Measurements from ENCODE around the gene LEF1.

The LEF1 gene

GRCh38 chr4:108107101-108107500 is 61.6 kb downstream of the LEF1 start:
- DNase-seq: no peak

DNA sequence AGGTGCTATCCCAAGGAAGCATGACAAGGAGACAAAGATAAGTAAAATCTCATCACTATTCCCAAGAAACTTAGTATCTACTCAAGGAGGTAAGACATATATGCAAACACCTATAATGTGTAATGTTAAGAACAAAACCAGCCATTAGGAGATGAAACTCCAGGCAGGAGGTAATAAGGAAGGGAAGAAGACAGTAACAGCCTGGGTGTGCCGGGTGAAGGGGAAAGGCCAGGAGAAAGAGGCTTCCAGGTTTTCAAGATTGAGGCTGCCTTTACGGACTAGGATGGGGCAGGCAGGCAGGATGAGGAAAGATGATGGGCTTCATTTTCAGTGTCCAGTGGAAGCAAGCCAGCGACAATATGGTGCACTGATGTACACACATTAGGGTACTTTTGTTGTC is 62.5 kb downstream of the LEF1 start:
- no peak for DNase-seq

DNA sequence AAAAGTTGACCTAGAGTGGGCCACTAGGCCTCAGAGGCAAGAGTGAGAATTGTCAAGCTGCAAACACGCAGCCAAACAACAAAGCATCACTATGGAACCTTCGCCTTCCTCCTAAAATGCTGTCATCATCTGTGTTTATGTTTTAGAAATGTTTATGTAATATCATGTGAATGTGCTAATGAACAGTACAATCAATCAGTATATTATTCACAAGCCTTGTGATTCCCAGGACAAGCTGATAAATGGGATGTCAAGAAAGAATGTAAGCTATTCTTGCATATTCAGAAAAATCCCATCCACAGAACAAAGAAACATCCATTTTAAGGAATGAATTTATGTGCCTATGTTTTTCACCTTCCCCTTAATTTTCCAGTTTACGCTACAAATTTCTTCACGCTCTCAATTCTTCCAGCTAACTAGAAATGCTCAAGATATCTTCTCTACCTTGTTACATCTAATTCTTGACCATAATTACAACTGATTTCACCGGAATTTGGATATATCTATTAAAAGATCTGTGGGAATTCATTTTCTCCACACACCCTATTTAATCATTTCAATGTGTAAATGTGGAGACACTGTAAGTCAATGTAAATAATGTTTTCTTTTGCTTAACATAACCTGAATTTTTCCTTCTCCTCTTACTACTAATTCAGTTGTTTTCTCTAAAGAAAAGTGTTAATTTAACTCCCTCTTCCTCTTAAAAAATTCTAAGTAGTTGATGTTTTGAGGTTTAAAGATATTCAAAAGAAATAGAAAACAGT is 65.5 kb downstream of the LEF1 start:
- DNase-seq: no peak

GRCh38 chr4:108100827-108101226 is 67.9 kb downstream of the LEF1 start:
- DNase-seq: no peak

- no peak for DNase-seq
These were observed 68.9 kb downstream of the LEF1 start for GRCh38 chr4:108099838-108100237.

DNA sequence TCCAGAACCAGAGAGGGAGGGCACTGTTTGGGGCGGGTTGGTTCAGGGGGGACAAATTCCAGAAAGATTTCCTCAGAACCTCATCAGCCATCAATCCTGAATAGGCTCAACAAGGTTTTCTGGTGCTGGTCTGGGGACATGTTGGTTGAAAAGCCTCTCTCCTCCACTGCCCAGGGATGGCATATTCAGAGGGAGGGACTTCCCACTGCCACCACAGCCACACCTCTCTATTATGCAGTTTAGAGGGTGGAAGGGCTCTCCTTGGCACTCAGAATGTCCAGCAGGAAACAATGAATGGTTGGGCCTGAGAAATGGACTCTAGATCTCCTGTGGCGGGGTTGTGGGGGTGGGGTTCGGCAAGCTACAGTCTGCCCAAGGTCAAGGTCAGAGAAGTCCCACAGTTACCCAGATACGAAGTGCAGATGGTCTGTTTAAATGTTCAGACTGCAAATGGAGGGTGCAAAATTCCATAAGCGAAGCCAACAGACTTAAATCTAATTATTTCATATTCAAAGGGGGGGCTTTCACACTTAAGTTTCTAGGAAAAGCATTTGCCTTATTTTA is 70.7 kb downstream of the LEF1 start:
- no peak for DNase-seq

DNA sequence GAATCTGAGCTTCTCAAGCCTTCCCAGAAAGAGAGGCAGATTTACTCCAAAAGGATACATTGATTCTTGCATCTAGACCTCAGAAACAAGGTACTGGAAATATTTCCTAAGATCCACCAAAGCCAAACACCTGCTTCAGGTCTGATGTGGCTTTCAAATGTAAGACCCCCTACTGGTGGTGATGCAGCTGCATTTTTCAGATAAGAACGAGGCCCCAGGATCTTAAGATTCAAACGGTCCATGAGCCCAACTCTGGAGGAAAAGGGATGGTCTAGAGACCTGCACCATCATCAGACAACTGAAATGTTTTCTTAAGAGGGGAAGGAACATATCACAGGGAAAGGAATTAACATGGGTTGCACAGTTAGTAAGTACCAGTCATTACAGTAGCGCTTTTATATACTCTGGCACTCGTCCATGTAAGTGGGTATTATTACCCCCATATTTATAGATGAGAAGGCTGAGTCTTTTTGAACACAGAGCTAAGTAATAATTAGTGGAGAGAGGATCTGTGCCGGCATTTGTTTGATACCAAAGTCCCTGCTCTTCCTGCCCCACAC is 73.7 kb downstream of the LEF1 start:
- peak; percentile 21 for DNase-seq

- no peak for DNase-seq
These were observed 74.6 kb downstream of the LEF1 start for GRCh38 chr4:108094131-108094530.

DNA sequence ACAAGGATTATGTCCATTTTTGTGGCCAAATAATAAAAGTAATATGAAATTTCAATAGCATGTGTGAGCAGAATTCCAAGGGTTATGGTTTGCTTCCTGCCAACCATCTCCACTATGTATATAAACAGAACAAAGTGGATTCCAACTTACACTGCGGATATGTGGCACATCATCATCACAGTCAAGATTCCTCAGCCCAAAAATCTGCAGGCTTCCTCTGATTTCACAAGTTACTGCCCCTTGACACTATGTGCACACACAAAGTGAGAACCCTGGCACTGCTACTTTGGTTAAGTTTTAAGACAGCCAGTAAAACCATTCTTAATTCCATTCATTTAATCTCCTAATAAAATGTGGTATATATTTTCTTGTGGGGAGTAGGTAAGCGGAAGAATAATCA is 76.4 kb downstream of the LEF1 start:
- no peak for DNase-seq

DNA sequence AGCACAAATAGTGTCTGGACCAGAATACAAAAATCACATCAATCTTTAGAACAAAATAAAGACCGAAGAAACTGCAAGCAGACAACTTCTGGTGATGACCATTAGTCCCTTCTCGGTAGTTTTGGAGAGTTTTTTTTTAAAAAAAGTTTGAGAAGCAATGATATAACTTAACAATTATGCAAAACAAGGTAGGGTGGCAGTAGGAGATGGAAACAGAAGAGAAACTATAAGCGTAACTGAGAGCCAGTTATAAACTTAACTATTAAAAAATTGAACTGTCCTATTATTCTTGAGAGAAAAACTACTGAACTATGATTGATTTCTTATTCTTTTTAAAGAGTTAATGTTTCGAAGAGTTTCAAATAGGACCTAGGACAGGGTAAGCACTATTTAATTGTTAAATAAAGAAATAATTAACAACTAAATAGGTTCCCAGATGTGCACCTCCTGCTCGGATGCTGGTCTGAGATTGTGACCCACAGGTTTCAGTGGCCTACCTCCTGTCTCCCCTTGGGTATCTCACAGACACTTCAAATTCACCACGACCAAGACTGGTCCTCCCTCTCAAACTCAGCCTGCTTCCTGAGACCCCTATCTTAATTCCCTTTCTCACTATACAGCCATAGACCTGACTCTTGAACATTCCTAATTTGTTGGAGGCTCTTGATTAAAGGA is 81.3 kb downstream of the LEF1 start:
- no peak for DNase-seq

- no peak for DNase-seq
These were observed 87.5 kb downstream of the LEF1 start for GRCh38 chr4:108081256-108081655.

GRCh38 chr4:108080747-108081146 is 88.0 kb downstream of the LEF1 start:
- DNase-seq: no peak

DNA sequence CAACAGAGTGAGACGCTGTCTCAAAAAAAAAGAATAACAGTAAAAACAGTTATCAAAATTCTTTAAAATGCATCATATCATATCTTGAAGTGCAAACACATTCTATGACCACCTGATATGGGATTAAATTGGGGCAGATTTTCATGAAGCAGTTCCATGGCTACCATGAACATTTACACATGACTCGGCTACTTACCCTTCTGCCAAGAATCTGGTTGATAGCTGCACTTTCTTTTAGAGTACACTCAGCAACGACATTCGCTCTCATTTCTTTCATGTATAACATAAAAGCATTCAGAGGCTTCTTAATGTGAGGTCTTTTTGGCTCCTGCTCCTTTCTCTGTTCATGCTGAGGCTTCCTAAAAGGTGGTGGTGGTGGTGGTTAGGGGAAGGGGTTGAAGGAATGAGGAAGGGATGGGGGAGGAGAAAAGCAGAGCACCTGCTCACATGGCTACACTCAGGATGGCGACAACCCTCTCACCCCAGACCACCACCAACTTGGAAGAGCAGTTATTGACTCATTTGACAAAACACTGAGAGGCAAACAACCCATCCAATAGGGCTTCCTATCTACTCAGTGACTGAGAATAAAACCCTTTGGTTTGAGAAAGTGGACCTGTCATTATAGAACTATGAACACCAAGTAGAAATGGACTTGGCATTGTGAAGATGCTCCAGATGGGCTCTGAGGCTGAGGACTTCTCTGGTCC is 90.6 kb downstream of the LEF1 start:
- no peak for DNase-seq

DNA sequence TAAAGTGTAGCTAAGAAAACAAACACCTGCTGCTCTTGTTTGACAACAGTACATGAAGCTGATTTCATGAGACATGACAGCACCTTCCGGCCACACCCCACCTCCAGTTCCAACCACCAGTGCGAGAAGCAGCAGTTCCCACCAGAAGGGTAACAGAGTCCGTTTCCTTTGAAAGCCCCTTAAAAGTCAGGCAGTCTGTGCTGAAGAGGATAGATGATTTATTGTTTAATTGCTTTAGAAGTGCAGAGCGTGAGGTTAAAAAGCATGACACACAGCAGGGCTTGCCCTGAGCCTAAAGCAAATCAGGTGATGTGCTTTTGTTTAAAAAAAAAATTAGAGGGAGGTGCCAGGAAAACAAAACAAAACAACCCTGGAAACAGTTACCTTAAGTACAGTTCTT is 96.4 kb downstream of the LEF1 start:
- DNase-seq: peak; percentile 49

GRCh38 chr4:108070775-108071174 is 98.0 kb downstream of the LEF1 start:
- DNase-seq: no peak

DNA sequence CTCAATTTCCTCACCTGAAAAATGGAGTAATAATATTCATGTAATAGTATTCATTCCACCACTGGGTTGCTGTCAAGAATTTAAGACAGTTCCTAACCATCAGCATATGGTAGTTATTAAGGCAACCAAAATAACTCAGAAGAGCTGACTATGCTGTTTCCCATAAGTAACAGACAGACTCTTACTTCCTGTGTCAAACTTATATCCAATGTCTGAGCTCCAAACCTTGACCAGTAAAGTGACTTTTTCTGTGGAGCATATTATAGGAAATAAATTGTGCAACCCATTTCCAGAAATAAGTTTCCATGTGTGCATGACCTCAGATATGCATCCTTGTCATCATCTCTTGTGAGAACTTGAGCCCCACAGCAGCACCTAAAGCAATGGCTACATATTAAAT is 100.3 kb downstream of the LEF1 start:
- no peak for DNase-seq

DNA sequence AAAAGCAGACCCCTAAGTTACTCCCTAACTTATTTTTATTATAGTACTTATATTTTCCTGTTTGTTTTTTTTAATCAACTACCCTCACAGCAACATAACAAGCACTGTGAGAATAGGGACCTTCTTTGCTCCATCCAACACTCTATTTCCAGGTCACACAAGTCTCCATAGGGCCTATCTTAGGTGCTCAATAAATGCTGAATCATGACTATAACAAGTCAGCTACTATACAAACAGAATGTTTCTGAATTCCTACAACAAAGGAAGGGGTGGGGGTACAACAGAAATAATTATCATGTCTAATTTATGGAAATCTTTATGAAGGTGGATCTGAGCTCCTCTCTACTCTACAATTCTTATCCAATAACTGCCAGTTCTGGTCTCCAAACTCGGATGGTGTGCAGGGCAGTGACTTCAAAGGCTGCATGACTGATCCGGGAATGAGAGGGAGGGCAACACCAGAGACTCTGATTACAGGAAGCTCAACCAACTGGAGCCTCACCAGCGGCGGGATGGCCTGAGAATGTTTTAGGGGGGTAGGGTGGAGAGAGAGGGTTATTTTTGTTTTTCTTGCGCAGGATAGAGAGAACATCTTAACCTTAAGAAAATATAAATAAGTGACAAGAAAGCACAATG is 107.9 kb downstream of the LEF1 start:
- DNase-seq: no peak

DNA sequence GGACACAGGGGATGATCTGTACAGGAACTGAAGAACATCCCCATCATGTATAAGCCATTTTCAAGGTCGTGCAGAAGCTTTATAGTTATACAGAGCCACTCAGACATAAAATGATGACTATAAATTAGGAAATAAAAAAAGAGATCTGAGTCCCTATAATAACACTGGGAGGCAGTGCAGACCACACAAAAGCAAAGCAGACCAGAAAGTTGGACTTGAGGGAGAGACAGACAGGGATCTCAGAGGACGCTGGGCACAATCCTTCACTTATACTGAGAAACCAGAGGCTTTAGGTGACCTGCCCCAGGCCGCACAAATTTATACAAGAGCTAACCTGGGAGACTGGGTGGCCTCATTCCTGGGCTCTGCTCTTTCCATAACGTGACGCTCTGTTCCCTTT is 108.6 kb downstream of the LEF1 start:
- peak; percentile 26 for DNase-seq

- DNase-seq: no peak
These were observed 109.9 kb downstream of the LEF1 start for GRCh38 chr4:108058685-108059440.

DNA sequence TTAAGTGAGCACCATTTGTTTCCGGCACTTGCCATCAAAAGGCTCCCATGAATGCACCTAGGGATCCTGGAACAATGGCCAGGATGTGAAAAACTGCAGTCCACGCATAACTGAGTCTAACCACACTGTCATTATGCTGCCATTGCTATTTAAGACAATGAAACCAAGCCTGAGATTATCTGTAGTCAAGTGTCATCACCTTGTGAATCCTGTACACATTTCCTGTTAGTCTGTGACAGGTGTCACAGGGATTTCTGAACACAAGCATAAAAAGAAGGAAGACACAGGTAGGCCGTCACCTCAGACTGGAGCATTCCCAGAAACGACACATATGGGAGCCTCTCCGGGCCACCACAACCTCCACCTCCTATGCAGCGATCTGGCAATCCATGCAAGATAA is 112.3 kb downstream of the LEF1 start:
- no peak for DNase-seq

DNA sequence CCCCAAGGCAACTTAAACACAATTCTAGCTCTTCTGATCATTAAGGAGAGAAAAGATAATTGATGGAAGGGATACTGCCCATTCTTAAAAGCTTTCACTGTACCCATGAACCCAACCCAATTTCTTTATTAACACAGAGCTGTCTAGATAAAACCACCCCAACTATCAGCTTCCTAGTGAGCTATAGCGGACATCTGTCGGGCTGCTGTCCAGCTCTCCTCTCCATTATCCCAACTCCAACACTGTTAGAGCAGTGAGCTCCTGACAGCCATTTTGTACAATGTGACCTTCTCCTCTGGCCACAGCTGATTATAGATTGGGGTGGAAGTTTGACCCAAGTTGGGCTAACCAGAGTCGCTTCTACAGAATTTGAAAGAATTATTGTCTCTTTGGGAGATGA is 112.9 kb downstream of the LEF1 start:
- no peak for DNase-seq

- no peak for DNase-seq
These were observed 114.6 kb downstream of the LEF1 start for GRCh38 chr4:108054025-108054638.

All from NCI-H1436 (cell line).